Epithelial cell of prostate (primary cell): ENCODE measurements around the gene ZNF474.

ENCODE experiments used
- DNase-seq: peaks from one replicate; pipeline ENCODE4 v3.0.0-alpha.2; 2011; ENCODE audit warnings: low read depth, low spot score
- H3K27ac ChIP-seq: fragments of 450-650 bp; 2 replicates; pipeline ENCODE4 v1.5.1; 2017; ENCODE audit warnings: mild to moderate bottlenecking

ZNF474 gene

GRCh38 chr5:122151640-122152039, 22.3 kb downstream of the ZNF474 start:
- H3K27ac ChIP-seq, result no peak overlapping the region

GRCh38 chr5:122152266-122152900, 23.0 kb downstream of the ZNF474 start:
- DNase-seq, result no peak
- no peak overlapping the region for H3K27ac ChIP-seq

More at GRCh38 chr5:122151640-122152039, 22.3 kb downstream of the ZNF474 start:
- DNase-seq, result no peak

- no peak for DNase-seq
- no peak overlapping the region for H3K27ac ChIP-seq
Observed at GRCh38 chr5:122153230-122153629, 23.9 kb downstream of the ZNF474 start.

GRCh38 chr5:122153774-122154173, 24.4 kb downstream of the ZNF474 start:
- no peak for DNase-seq
- no peak overlapping the region for H3K27ac ChIP-seq

GRCh38 chr5:122154491-122154890, 25.1 kb downstream of the ZNF474 start:
- no peak overlapping the region for H3K27ac ChIP-seq
- DNase-seq, result no peak

- DNase-seq, result no peak
- no peak overlapping the region for H3K27ac ChIP-seq
Observed at GRCh38 chr5:122154910-122155309, 25.6 kb downstream of the ZNF474 start.

GRCh38 chr5:122155546-122155945, 26.2 kb downstream of the ZNF474 start:
- no peak overlapping the region for H3K27ac ChIP-seq
- no peak for DNase-seq

- no peak for DNase-seq
- no peak overlapping the region for H3K27ac ChIP-seq
Observed at GRCh38 chr5:122156724-122157325, 27.5 kb downstream of the ZNF474 start.

GRCh38 chr5:122162100-122162638, 32.8 kb downstream of the ZNF474 start:
- peak overlapping the region; percentile 89 for H3K27ac ChIP-seq
- no peak for DNase-seq

GRCh38 chr5:122163121-122164069, 34.0 kb downstream of the ZNF474 start:
- H3K27ac ChIP-seq, result peak overlapping the region; percentile 89

GRCh38 chr5:122164070-122164435, 34.7 kb downstream of the ZNF474 start:
- DNase-seq, result no peak
- peak overlapping the region; percentile 89 for H3K27ac ChIP-seq

More at GRCh38 chr5:122163121-122164069, 34.0 kb downstream of the ZNF474 start:
- DNase-seq, result peak; percentile 57

GRCh38 chr5:122164831-122165558, 35.6 kb downstream of the ZNF474 start:
- DNase-seq, result no peak
- peak overlapping the region; percentile 89 for H3K27ac ChIP-seq

- peak overlapping the region; percentile 89 for H3K27ac ChIP-seq
- DNase-seq, result no peak
Observed at GRCh38 chr5:122165559-122166078, 36.3 kb downstream of the ZNF474 start.

GRCh38 chr5:122169350-122170103, 40.2 kb downstream of the ZNF474 start:
- no peak for DNase-seq
- no peak overlapping the region for H3K27ac ChIP-seq

GRCh38 chr5:122170620-122171019, 41.3 kb downstream of the ZNF474 start:
- DNase-seq, result no peak
- H3K27ac ChIP-seq, result no peak overlapping the region

GRCh38 chr5:122172207-122172606, 42.9 kb downstream of the ZNF474 start:
- no peak for DNase-seq
- H3K27ac ChIP-seq, result no peak overlapping the region

- no peak for DNase-seq
- no peak overlapping the region for H3K27ac ChIP-seq
Observed at GRCh38 chr5:122173474-122174415, 44.4 kb downstream of the ZNF474 start.

GRCh38 chr5:122175091-122175490, 45.7 kb downstream of the ZNF474 start:
- no peak overlapping the region for H3K27ac ChIP-seq
- DNase-seq, result no peak
